Measurements from ENCODE around the gene GALNT8. TPM values are rescaled to one million over a fixed set of nuclear protein-coding genes. Genes with fewer than 3 reads are reported as not detected.

The GALNT8 gene
- total and polyA plus RNA-seq, 10 of the 15 experiments (the other 5 are each of a cell fraction or from before 2014, with no cell fraction given), result 0.14 to 0.81 (median 0.31) TPM; not detected in 1

- ChIA-PET CTCF (no interaction called here), SMC1A (ENCODE audit: uncharacterized antibody, unreplicated experiment) (interaction anchor here (1.0 kb wide), 1 partner anchor 19 kb away, joined by 3 read pairs; no protein-coding TSS in a partner anchor), POLR2A (interaction anchor here (1.1 kb wide), 1 partner anchor 10 kb away, joined by 3 read pairs; no protein-coding TSS in a partner anchor), RAD21 (ENCODE audit: unreplicated experiment) (no interaction called here)
- no TSS peak for BruUV-seq (replicated peaks)
- WGBS (ENCODE audit: insufficient coverage, insufficient replicate concordance, low lambda C conversion rate, missing lambda C conversion rate), result 68% methylated on average over 34 of the region's 34 CpGs
- peak overlapping the region; percentile 68; the same call in 1 of the 2 replicates for H3K4me2 ChIP-seq (ENCODE audit: control insufficient read depth, insufficient read depth)
- DNase-seq (ENCODE audit: low read depth, low spot score) (no peak), FAIRE-seq (no peak), ATAC-seq (no peak)
- peaks cover 11% of the 10 kb centered on the region for H3K4me1 ChIP-seq (ENCODE audit: control insufficient read depth, insufficient read depth, low read length)
- no peaks in the 10 kb centered on the region; the same call in 1 of the 2 replicates for H4K20me1 ChIP-seq (ENCODE audit: control insufficient read depth, insufficient read depth)
- H3K9ac ChIP-seq (ENCODE audit: control insufficient read depth, insufficient read depth, low read length), result no peak overlapping the region
- in situ Hi-C loops (cut with MboI) (no loop called here), intact Hi-C loops (cut with micrococcal nuclease; ENCODE audit: unreplicated experiment) (no loop called here)
- H3K27ac ChIP-seq (ENCODE audit: control insufficient read depth, insufficient read depth), result no peak overlapping the region
- H3K79me2 ChIP-seq (ENCODE audit: control insufficient read depth, insufficient read depth, low read length), result no peaks in the 10 kb centered on the region
- no peak overlapping the region for H3K4me3 ChIP-seq
- H3K9me3 ChIP-seq (replicated peaks; ENCODE audit: control insufficient read depth, insufficient read depth, low read length), result no peaks in the 10 kb centered on the region
- TF ChIP-seq IRF3 (IDR thresholded peaks at IDR 0.05) (no peak), IRF4 (IDR thresholded peaks at IDR 0.05; ENCODE audit: low read depth, low read length) (no peak), ZNF217 (IDR thresholded peaks at IDR 0.05) (no peak), ZZZ3 (IDR thresholded peaks at IDR 0.05; ENCODE audit: control insufficient read depth, insufficient read length, low read depth) (no peak), SPI1 (IDR thresholded peaks at IDR 0.05; ENCODE audit: borderline replicate concordance, insufficient read depth, low read depth, low read length) (no peak), POU2F2 (IDR thresholded peaks at IDR 0.05; ENCODE audit: borderline replicate concordance, low read depth, low read length) (no peak), ZNF622 (IDR thresholded peaks at IDR 0.05) (no peak), CUX1 (IDR thresholded peaks at IDR 0.05; ENCODE audit: insufficient replicate concordance, low read depth, low read length) (no peak), KAT2A (conservative IDR thresholded peaks at IDR 0.05; ENCODE audit: control insufficient read depth, low read depth, low read length) (no peak), ZBED1 (IDR thresholded peaks at IDR 0.05; ENCODE audit: borderline replicate concordance) (no peak), STAT3 (IDR thresholded peaks at IDR 0.05; ENCODE audit: low read depth, low read length) (no peak)
- H2AFZ ChIP-seq (ENCODE audit: control insufficient read depth, low read depth, low read length), result no peak overlapping the region
- H3K27me3 ChIP-seq (replicated peaks in 1 of 2; ENCODE audit: control insufficient read depth in 2 of 2, insufficient read depth in 2 of 2, low read length in 1 of 2), result no peaks in the 10 kb centered on the region
- H3K36me3 ChIP-seq (ENCODE audit: control insufficient read depth in 2 of 2, insufficient read depth in 2 of 2, low read length in 1 of 2), result no peaks in the 10 kb centered on the region; a peak in 1 of 4 replicates
These were observed 90.0 kb downstream of the GALNT8 start for GRCh38 chr12:4810219-4810671.
